ENCODE results near the gene UBFD1.

UBFD1 gene

GRCh38 chr16:23518435-23518891, 39.1 kb upstream of the UBFD1 start:
- peaks cover 54% of the 10 kb centered on the region for H3K4me1 ChIP-seq (ENCODE audit: low read length)
- H3K9ac ChIP-seq (ENCODE audit: low read length) = peak overlapping the region; percentile 49; the same call in 1 of the 2 replicates
- peak overlapping the region; percentile 20; the same call in 1 of the 2 replicates for H3K4me3 ChIP-seq (ENCODE audit: low read length)
- H3K4me2 ChIP-seq (ENCODE audit: low read length) = peak overlapping the region; percentile 63
- peaks cover 33% of the 10 kb centered on the region for H3K36me3 ChIP-seq (replicated peaks; ENCODE audit: low read depth, low read length)
- H2AFZ ChIP-seq (ENCODE audit: low read depth, low read length) = no peak overlapping the region
- no peaks in the 10 kb centered on the region for H3K27me3 ChIP-seq (ENCODE audit: low read depth, low read length)
- peak overlapping the region; percentile 90 for H3K27ac ChIP-seq (ENCODE audit: low read length)
- no peaks in the 10 kb centered on the region for H3K9me3 ChIP-seq (ENCODE audit: insufficient read depth, low read length)
- H3K79me2 ChIP-seq (ENCODE audit: low read length) = no peaks in the 10 kb centered on the region; the same call in 1 of the 2 replicates
- TF ChIP-seq EZH2phosphoT487 (IDR thresholded peaks at IDR 0.05; ENCODE audit: low read depth) (no peak), CTCF (IDR thresholded peaks at IDR 0.05; ENCODE audit: low read depth, low read length) (no peak)
- H4K20me1 ChIP-seq (ENCODE audit: insufficient read depth, low read length) = no peaks in the 10 kb centered on the region

- Histone ChIP-seq H3K27me3 (ENCODE audit: low read depth, low read length) (no peaks in the 10 kb centered on the region), H3K9me3 (ENCODE audit: insufficient read depth, low read length) (no peaks in the 10 kb centered on the region), H3K36me3 (replicated peaks; ENCODE audit: low read depth, low read length) (peaks cover 41% of the 10 kb centered on the region), H2AFZ (ENCODE audit: low read depth, low read length) (no peak overlapping the region), H4K20me1 (ENCODE audit: insufficient read depth, low read length) (no peaks in the 10 kb centered on the region), H3K4me3 (ENCODE audit: low read length) (no peak overlapping the region), H3K9ac (ENCODE audit: low read length) (peak overlapping the region; percentile 13; the same call in 1 of the 2 replicates), H3K4me1 (ENCODE audit: low read length) (peaks cover 54% of the 10 kb centered on the region), H3K4me2 (ENCODE audit: low read length) (peak overlapping the region; percentile 63), H3K27ac (ENCODE audit: low read length) (peak overlapping the region; percentile 90), H3K79me2 (ENCODE audit: low read length) (no peaks in the 10 kb centered on the region; the same call in 1 of the 2 replicates)
- TF ChIP-seq EZH2phosphoT487 (IDR thresholded peaks at IDR 0.05; ENCODE audit: low read depth) (no peak), CTCF (IDR thresholded peaks at IDR 0.05; ENCODE audit: low read depth, low read length) (no peak)
These were observed 38.2 kb upstream of the UBFD1 start for GRCh38 chr16:23519282-23519681.

- peak overlapping the region; percentile 37; the same call in 1 of the 2 replicates for H3K9ac ChIP-seq (ENCODE audit: low read length)
- no peak overlapping the region for H3K4me3 ChIP-seq (ENCODE audit: low read length)
- H3K4me1 ChIP-seq (ENCODE audit: low read length) = peaks cover 54% of the 10 kb centered on the region
- no peak overlapping the region for H2AFZ ChIP-seq (ENCODE audit: low read depth, low read length)
- peak overlapping the region; percentile 41 for H3K4me2 ChIP-seq (ENCODE audit: low read length)
- peaks cover 44% of the 10 kb centered on the region for H3K36me3 ChIP-seq (replicated peaks; ENCODE audit: low read depth, low read length)
- no peaks in the 10 kb centered on the region for H3K9me3 ChIP-seq (ENCODE audit: insufficient read depth, low read length)
- no peaks in the 10 kb centered on the region for H3K27me3 ChIP-seq (ENCODE audit: low read depth, low read length)
- TF ChIP-seq EZH2phosphoT487 (IDR thresholded peaks at IDR 0.05; ENCODE audit: low read depth) (no peak), CTCF (IDR thresholded peaks at IDR 0.05; ENCODE audit: low read depth, low read length) (no peak)
- H3K27ac ChIP-seq (ENCODE audit: low read length) = peak overlapping the region; percentile 90
- no peaks in the 10 kb centered on the region; the same call in 1 of the 2 replicates for H3K79me2 ChIP-seq (ENCODE audit: low read length)
- no peaks in the 10 kb centered on the region for H4K20me1 ChIP-seq (ENCODE audit: insufficient read depth, low read length)
These were observed 37.0 kb upstream of the UBFD1 start for GRCh38 chr16:23520500-23520899.

- no peak overlapping the region for H2AFZ ChIP-seq (ENCODE audit: low read depth, low read length)
- H3K9ac ChIP-seq (ENCODE audit: low read length) = peak overlapping the region; percentile 37; the same call in 1 of the 2 replicates
- peak overlapping the region; percentile 41 for H3K4me2 ChIP-seq (ENCODE audit: low read length)
- no peaks in the 10 kb centered on the region; the same call in 1 of the 2 replicates for H3K79me2 ChIP-seq (ENCODE audit: low read length)
- H3K4me1 ChIP-seq (ENCODE audit: low read length) = peaks cover 53% of the 10 kb centered on the region
- H3K9me3 ChIP-seq (ENCODE audit: insufficient read depth, low read length) = no peaks in the 10 kb centered on the region
- no peak overlapping the region for H3K4me3 ChIP-seq (ENCODE audit: low read length)
- no peaks in the 10 kb centered on the region for H4K20me1 ChIP-seq (ENCODE audit: insufficient read depth, low read length)
- H3K27ac ChIP-seq (ENCODE audit: low read length) = peak overlapping the region; percentile 90
- no peaks in the 10 kb centered on the region for H3K27me3 ChIP-seq (ENCODE audit: low read depth, low read length)
- no peak for TF ChIP-seq EZH2phosphoT487 (IDR thresholded peaks at IDR 0.05; ENCODE audit: low read depth)
- no peak for TF ChIP-seq CTCF (IDR thresholded peaks at IDR 0.05; ENCODE audit: low read depth, low read length)
- H3K36me3 ChIP-seq (replicated peaks; ENCODE audit: low read depth, low read length) = peaks cover 44% of the 10 kb centered on the region
These were observed 36.3 kb upstream of the UBFD1 start for GRCh38 chr16:23521037-23521743.

All from OCI-LY3 (cell line).